NCI-H2227 treated with DMSO at 0.1 percent for 48 hours (cell line): ENCODE results near the gene IKBKE.

Experiments
- DNase-seq: peaks from one replicate; lab custom pipeline; 2025; lab: John Stamatoyannopoulos, UW

Gene IKBKE

DNA sequence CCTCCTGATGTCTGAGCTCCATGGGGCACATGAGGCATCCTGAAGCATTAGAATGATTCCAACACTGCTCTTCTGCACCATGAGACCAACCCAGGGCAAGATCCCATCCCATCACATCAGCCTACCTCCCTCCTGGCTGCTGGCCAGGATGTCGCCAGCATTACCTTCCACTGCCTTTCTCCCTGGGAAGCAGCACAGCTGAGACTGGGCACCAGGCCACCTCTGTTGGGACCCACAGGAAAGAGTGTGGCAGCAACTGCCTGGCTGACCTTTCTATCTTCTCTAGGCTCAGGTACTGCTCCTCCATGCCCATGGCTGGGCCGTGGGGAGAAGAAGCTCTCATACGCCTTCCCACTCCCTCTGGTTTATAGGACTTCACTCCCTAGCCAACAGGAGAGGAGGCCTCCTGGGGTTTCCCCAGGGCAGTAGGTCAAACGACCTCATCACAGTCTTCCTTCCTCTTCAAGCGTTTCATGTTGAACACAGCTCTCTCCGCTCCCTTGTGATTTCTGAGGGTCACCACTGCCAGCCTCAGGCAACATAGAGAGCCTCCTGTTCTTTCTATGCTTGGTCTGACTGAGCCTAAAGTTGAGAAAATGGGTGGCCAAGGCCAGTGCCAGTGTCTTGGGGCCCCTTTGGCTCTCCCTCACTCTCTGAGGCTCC is 26.0 kb downstream of the IKBKE start:
- no peak for DNase-seq

DNA sequence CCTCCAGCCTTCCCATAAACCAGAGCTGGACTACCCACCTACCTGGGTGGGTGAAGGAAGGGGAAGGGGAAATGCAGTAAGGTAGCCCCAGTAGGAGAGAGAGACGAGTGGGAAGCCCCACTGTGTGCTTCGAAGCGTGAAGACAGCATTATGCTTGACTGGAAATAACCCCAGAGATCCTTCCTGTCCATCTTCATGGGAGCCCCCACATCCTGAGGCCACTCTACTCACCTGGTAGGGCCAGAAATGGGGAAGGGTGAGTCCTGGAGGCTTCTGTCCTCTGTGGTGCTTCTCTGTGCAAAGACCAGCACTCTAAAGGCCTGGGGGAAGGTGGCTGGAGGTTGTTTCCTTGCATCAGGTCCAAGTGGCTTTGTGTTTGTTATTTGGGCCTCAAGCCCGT is 27.1 kb downstream of the IKBKE start:
- no peak for DNase-seq

DNA sequence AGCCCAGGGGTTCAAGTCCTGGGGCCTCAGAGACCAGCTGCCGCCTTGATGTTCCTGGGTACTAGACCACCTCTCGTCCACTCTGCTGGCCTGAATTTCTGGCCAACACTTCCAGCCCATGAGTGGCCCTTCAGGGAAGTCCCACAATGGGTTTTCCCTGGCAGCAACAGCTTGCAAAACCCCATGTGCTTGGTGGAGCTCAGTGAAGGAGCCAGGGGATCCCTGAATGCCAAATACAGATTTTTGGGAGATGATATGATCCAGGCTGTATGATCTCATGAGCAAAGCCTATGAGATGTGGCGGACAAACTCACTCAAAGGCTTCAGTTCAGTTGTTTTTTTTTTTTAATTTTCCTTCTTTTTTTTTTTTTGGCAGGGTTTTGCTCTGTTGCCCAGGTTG is 27.5 kb downstream of the IKBKE start:
- no peak for DNase-seq

DNA sequence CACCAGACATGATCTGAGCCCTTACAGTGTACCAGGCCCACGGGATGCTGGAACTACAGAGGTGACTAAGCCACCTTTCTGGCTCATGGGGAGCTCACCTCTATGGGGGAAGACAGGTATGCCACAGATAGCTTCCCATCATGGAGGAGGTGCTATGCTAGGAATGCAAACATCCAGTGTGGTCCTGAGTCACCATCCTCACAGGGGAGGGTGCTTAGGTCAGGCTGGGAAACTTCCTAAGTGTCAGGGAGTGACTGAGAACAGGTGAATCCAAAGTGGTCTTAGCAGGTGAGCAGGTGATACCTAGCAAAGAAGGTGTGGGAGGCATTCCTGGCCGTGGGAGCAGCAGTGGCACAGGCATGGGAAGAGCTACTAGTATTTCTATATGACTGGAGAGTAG is 28.4 kb downstream of the IKBKE start:
- DNase-seq, result no peak

DNA sequence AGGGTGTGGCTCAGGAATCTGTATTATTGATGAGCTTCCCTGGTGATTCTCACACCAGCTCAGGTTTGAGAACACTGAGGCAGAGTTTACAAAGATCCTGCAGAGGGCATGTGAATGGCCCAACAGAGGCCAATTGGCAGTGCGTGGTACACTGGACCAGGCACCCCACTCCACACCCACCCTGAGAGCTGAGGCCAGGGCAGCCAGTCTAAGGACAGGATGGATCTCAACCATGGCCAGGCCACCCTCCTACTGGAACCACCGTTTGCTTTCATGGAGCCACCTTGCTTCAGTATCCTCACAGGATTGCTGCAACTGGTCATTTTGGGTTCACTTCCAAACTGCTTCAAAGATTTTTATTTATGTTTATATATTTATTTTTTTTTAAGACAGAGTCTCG is 29.8 kb downstream of the IKBKE start:
- no peak for DNase-seq

DNA sequence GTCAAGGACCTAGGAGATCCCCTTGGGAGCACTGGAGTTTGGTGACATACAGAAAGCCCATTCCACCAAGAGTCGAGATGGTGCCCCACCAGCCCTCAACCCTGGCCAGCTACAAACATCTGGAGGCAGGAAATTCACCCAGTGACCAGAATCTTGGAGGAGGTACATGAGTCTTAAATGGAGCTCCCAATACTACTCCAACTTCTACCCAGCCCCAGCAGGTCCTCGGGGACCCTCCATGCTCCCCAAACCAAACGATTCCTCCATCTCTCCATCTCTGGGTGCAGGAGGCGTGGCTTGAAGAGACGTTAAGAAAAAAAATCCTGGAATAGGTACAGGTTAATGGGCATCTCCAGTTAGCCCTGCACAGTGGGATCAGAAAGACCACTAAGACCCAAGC is 31.6 kb downstream of the IKBKE start:
- DNase-seq, result no peak

DNA sequence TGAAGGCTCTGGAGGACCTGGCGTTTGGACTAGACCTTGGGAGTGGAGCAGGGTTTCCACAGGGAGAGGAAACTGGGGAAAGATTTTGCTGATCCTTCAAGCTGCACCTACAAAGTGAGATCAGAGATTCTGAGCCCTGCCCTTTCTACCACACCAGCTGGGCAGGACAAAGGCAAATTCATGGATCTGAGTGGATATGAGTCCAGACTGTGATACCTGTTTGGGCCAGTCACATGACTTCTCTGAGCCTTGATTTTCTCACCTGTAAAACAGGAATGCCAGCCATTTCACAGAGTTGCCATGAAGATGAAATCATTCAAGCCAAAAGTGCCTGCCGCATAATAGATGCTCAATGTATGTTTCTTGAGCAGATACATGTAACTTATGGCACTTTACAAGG is 32.1 kb downstream of the IKBKE start:
- DNase-seq, result no peak

DNA sequence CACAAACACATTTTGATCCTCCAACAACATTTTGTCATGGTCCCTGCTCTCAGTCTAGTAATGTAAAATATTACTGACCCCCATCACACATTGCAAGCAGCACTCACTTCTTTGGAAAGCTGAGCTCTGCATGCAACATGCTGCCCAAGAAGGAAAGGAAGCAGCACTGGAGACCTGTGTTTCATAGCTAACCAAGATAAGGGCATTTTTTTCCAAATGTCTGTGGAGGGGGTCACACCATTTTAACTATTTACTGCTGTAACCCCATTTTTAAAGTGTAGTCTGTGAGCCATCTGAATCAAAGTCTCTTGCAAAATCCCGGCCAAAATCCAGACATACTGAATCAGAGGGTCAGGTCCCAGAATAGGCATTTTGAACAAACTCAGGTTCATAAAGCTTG is 32.5 kb downstream of the IKBKE start:
- no peak for DNase-seq

DNA sequence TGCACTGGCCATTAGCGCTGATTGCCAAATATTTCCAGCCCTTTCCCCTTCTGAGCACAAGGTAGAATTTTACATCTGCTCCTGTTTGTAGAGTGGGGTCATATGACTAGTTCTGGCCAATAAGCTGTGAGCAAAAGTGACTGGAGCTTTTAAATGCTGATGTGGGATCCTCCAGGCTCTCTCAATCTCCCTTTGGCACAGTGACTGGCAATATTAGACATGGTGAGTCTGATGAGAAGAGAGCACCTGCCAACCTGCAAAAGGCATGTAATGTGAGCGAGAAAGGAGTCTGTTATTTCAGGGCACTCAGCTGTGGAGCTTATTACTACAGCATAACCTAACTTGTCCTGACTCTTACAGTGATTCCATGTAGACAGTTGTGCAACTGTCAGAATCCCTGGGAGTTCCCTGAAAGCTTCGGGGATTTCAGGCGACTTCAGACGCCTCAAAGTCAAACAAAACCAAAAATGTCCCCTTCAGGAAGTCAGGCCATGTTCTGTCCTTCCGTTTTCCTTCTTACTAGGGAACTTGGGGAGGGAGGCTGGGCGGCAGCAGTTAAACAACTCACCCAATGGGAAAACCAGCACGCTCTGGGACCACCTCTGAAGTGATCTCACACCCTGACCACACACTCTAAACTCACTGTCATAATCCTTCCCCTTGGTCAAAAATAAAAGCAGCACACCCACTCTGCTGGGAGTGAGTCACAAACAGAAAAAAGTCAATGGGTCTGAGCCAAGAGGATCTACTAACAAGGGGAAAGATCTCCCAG is 33.5 kb downstream of the IKBKE start:
- DNase-seq, result no peak

DNA sequence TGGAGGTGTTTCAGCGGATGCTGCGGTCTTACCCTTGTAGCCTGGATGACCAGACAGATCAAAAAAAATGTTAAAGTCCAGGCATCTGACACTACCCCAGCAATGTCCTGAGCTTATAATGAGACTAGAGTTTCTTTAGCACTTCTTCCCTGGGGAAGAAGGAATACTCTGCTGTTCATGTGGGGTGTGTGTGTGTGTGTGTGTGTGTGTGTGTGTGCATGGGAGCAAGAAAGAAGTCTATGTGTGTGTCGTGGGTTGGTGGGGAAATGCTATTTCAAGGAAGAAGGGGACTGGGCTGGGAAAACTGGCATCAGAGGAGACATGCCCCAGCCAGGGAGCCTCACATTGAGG is 34.1 kb downstream of the IKBKE start:
- no peak for DNase-seq

DNA sequence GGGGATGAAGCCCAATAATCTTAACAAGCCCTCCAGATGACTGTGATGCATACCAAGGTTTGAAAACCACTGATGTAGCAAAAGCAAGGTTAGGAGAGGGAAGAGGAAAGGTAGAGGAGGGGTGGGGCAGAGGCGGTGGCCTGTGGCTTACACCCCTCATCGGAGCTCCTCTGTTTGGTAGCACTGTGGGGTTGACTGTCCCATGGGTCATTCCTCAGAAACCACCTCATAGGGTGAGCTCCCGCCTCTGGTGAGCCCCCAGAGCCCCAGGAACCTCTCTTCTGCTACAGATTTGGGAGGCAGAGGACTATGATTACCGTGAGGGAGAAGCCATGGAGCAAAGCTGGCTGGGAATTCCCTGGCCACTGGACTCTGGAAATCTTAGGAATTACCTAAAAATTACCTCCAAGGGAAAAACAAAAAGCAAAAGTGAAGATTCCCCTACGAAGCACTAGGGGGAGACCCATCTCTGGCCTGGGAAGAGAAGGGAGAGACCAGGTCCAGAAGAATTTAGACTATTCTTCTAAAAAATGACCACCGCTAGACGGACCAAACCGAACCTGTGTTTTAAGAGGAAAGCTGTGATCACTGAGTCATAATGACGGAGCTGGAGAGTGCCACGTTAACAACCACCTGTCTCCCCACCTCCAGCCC is 35.6 kb downstream of the IKBKE start:
- no peak for DNase-seq

DNA sequence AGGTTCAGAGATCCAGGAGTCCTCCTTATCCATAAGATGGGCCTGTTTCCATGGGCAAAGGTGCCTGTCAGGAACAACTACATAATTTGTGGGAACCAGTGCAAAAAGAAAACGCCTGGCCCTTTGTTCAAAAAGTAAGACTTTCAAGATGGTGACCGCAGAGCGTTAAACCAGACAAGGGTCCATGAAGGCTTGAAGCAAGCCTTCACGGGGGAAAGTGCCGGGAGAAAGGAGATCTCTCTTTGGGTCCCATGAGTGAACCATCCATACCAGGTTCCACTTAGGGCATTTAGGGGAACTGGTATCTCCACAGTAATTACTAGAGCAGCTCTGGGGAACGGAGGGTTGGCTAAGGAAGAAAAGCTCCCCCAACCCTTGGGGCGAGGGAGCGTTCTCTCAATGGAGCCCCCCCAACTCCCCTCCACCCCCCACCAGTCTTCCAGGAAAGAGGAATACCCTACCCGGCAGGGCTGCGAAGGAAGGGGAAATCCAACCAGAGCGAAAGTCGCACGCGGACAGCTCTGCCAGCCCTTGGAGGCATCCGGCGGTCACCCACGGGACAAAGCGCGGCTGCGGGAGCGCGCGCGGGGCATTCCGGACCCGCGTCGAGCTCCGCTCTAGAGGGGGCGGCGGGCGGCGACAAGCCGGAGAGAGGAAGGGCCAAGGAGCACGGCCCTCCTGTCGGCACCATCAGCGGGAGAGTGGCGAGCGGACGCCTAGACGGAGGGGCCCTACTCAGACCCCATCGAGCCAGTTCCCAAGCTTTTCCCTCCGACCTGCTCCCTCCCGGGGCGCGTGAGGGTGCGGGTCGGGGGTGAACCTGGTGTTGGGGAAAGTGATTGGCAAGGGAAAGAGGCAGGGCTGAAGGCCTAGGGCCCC is 36.4 kb downstream of the IKBKE start:
- no peak for DNase-seq

DNA sequence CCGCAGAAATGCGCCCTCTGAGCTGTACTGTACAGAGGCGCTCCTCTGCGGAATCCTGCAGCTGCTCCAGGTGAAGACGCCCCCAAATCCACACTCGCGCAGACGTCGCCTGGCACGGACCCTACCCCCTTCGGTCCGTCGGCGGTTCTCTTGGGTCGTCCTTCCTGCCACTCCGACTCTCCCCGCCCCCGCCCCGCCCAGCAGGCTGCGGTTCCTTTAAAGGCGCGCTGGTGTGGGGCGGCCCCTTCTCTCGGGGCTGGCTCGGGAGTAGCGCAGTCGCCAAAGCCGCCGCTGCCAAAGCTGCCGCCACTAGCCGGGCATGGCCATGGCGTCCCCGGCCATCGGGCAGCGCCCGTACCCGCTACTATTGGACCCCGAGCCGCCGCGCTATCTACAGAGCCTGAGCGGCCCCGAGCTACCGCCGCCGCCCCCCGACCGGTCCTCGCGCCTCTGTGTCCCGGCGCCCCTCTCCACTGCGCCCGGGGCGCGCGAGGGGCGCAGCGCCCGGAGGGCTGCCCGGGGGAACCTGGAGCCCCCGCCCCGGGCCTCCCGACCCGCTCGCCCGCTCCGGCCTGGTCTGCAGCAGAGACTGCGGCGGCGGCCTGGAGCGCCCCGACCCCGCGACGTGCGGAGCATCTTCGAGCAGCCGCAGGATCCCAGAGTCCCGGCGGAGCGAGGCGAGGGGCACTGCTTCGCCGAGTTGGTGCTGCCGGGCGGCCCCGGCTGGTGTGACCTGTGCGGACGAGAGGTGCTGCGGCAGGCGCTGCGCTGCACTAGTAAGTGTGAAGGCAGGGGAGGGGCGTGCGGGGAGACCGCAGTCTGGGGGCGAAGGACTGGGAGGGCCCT is 37.2 kb downstream of the IKBKE start, which contains the start of gene RASSF5:
Gene RASSF5, plus strand, starts transcription at position 248 of the 846 bp plus-strand sequence. Its CDS starts 72 bp downstream, at position 320.
- DNase-seq, result peak; percentile 39

DNA sequence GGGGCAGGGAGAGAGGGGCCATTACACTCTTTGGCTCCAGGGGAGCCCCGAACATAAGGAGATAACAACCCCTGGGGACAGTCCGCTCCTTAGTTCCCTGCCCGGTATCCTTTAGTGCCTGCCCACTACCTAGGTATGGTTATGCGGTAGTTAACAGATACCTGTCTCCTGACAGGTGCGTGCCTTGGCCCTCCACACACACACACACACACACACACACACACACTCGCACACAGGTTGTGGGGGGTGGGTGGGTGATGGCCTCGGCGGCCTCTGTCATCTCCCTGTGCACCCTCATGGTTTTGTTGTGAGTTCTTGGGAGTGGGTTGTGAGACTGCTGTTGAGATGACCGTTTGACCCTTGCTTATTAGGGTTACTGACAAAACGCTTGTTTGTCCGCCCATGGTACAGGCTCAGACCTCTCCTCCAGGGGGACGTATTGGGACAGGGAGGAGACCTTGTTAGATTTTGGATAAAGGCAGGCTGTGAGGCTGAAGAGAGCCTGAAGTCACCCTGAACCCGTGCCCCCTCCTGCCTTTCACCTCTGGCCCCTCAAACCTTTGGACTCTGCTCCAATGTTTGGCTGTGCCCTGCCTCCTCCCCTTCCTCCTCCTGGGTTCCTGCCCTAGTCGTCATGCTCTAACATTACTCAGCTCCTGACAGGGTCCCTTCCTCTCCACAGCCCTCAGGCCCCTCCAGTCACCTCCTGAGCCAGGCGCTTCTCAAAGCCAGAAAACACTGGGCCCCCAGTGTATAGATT is 38.0 kb downstream of the IKBKE start:
- DNase-seq, result no peak

DNA sequence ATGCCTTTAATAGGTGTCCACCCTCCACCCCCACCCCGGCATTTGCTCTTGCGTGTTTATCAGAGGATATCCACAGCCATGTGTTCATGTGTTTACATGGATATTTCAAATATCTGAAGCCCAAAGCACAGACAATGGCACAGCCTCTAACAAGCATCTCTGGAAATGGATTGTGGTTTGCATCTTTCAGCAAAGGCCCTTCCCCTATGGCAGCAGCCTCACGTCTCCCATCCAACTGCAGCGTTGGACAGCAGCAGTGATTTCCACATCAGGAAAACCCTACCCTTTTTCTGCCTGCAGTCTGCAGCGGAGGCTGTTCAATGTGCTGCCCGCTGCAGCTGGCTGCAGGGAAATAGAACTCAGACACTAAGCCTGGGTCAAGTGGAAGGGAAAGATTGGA is 38.7 kb downstream of the IKBKE start:
- no peak for DNase-seq

DNA sequence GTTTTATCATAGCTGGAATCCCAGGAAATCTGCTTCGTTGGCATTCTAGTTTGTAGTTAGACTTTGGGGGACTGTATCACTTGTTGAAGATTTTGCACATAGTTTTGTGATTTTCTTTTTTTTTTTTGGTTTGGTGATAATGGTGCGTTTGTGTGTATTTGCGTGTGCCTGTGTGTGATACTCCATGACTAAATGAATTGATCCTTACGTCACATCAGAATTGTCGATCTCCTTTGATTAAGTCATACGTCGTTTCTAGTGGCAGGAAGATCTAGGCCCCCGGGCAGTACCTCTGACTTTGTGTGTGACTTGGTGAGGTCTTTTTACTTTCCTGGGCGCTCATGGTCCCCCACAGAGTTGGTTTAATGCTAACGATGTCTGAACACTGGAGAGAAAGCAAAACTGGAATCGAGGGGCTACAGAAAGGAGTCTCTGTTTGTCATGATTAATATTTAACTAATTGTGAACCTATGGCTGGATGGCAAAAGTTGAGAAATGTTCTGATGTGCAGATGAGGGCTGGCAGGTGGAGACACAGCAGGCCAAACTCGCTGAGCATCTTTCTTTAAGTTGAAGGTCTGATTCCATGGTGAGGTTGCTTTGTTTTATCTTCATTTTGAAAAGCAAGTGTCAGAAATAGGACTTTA is 39.5 kb downstream of the IKBKE start:
- no peak for DNase-seq

DNA sequence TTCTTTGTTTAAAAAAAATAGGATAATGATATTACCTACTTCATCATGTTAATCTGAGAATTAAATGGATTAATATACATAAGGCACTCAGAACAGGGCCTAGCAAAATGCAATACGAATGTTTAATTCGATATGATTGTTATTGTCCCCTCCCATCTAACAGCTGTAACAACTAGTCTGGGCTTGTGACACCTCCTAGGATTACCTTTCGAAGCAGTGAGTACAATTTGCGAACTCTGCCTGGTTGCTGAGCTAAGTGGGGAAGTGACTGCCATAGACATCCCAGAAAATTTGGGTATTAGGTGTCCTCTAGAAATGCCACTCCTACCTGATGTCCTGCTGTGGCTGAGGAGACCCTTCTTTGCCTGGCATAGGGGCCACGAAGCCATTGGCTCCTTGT is 40.1 kb downstream of the IKBKE start:
- DNase-seq, result no peak

DNA sequence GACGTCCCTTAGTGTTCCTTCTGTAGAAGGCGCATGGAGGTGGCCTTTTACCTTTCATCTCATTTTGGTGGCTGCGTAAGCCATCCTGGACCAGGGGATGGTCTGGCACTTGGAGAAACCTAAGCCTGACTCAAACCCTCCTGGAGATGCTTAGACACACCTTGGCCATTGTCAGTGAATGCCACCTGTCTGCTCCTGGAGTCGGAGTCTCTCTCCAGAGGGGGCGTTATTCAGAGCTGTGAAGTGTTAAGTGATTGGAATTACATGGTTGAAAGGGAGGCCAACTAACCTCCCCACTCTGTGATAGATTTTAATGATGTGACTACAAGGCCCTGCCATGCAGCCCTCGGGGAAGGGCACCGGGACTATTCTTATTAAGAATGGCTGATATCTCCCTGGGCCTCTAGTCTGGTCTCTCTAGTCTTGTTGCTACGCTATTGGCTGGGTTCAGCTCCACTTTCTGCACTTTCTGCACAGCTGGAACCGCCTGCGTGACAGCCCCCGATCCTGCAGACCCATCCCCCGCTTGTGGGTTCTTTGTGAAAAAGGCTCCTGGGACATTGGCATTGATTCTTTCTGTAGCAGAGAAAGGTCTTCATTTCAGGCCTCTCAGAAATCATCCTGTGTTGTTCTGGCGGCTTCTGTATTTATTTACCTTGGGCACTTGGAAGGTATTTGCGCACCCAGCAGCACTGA is 41.2 kb downstream of the IKBKE start:
- DNase-seq, result no peak

DNA sequence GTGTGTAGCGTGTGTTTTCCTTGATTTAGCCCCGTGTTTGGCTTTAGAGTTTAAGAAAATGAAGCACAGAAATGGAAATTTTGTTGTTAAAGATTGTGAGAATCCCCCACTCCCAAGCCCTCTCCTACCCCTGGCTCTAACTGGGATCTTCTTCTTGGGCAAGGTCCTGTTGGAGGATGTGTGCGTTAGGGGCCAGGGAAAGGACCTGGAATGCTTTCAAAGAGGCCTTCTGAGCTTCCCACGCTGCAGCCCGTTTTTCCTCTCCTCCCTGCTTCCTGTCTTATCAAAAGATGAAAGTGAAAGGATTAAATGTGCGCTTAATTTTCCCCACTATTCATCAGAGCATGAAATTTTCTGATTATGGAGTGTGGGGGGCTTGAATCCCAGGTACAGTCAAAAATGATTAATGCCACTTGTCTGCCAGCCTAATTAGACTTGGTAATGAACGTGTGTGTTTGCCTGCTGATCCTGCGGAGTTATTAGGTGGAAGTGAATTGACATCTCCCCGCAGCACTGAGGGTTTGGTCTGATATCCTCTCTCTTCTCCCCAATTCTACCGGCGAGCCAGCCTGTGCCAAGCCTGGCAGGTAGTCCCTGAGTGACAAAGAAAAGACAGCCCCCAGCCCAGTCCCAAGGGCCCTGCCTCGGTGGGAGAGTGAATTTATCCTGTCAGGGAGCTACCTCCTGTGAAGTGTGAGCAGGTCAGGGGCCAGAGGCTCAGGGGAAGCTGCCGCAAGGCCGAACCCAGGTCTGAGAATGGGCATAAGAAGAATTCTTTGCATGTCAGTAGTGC is 42.0 kb downstream of the IKBKE start:
- DNase-seq, result no peak
